KG1 (cell line): ENCODE measurements around the gene ZNG1C.
"Not testable (repeated sequence)": the region's sequence is repeated elsewhere in the genome, so short reads cannot be mapped to it uniquely, and the experiment has no call there.

Source experiments
- DNase-seq: peaks from one replicate; lab custom pipeline; 2025; lab: John Stamatoyannopoulos, UW

ZNG1C gene

DNA sequence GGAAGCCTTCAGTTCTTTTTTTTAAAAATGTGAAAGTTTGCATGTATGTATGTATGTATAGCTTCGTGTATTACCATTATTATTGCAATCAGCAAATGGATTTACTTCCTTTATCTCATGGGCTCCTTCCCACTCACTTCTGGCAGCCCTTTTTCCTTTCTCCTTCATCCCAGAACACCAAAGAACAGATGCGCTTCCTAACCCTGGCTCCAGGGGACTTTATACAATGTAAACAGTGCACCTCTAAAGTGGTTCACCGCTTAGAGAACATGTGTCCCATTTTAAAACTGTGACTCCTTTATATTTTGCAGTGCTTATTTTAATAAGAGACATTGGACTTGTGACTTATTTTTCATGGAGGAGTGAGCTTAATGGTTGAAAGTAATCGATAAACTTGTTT, 101.5 kb downstream of the ZNG1C start:
- not testable (repeated sequence) for DNase-seq

GRCh38 chr9:68343992-68344391, 102.2 kb downstream of the ZNG1C start:
- DNase-seq, result not testable (repeated sequence)
